Astrocyte (in vitro differentiated cells and primary cell): ENCODE measurements around the gene TRPM6.

ENCODE experiments used
- EZH2 ChIP-seq: IDR thresholded peaks from 2 replicates; pipeline ENCODE4 v1.6.1; 2012; ENCODE audit warnings: mild to moderate bottlenecking, low read length, inconsistent platforms; ENCODE audit not compliant: insufficient read depth
- TF ChIP-seq, protein P1 (sequence below): IDR thresholded peaks from 2 replicates; pipeline ENCODE4 v1.5.1; 2011; ENCODE audit warnings: low read depth, mild to moderate bottlenecking, inconsistent platforms, low read length, moderate library complexity; ENCODE audit not compliant: insufficient read depth

DNA sequence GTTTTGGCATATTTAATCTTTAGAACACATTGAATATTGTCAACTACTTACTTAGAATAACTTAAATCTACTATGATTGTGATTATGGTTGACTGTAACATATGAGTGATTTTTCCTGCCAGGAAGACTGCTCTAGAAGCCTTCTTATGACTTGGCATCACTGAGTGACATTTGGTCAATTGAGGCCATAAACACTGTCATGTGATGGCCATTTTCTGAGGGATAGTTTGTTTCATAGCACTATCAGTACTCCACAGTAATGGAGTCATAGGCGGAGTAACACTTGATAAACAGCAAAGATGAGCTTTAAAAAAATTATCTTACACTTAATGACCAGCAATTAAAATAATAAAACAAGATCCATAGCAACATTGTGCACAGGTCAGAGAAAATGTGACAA is 34.0 kb upstream of the TRPM6 start:
- TF ChIP-seq, protein P1, sequence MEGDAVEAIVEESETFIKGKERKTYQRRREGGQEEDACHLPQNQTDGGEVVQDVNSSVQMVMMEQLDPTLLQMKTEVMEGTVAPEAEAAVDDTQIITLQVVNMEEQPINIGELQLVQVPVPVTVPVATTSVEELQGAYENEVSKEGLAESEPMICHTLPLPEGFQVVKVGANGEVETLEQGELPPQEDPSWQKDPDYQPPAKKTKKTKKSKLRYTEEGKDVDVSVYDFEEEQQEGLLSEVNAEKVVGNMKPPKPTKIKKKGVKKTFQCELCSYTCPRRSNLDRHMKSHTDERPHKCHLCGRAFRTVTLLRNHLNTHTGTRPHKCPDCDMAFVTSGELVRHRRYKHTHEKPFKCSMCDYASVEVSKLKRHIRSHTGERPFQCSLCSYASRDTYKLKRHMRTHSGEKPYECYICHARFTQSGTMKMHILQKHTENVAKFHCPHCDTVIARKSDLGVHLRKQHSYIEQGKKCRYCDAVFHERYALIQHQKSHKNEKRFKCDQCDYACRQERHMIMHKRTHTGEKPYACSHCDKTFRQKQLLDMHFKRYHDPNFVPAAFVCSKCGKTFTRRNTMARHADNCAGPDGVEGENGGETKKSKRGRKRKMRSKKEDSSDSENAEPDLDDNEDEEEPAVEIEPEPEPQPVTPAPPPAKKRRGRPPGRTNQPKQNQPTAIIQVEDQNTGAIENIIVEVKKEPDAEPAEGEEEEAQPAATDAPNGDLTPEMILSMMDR: no peak
- TF ChIP-seq EZH2: no peak
